Caco-2 (cell line): Measurements from ENCODE around the gene SP3. TPM values are rescaled to one million over a fixed set of nuclear protein-coding genes. Genes with fewer than 3 reads are reported as not detected.

Experiments used
- BruUV-seq: library from RNA; stranded (reverse); fragments of 400-500 nt; replicated peaks from 2 replicates; lab custom pipeline; 2021; lab: Mats Ljungman, UMichigan
- CTCF ChIA-PET: fragments of 300-600 bp; sonication (Branson Sonifier 250); formaldehyde crosslinking; loops from one replicate; lab custom pipeline; 2022; ENCODE audit warnings: antibody characterized with exemption; lab: Charles Lee
- POLR2A ChIA-PET: fragments of 300-600 bp; sonication (Branson Sonifier 250); formaldehyde crosslinking; loops from one replicate; lab custom pipeline; 2022; ENCODE audit warnings: antibody characterized with exemption; lab: Charles Lee
- DNase-seq, 2 experiments: peaks; one replicate each; pipeline versions ENCODE4 v3.0.0 to v3.0.0-alpha.2; 2020 to 2022
- H3K27me3 ChIP-seq: replicated peaks from 2 replicates; pipeline ENCODE4 v1.6.0; 2011; ENCODE audit warnings: low read length; ENCODE audit not compliant: control insufficient read depth, insufficient read depth
- H3K36me3 ChIP-seq: 2 replicates; pipeline ENCODE4 v1.5.1; 2011; ENCODE audit warnings: low read length; ENCODE audit not compliant: control insufficient read depth, insufficient read depth
- H3K4me1 ChIP-seq: fragments of 250-450 bp; sonication (Bioruptor Pico); 2 replicates; pipeline ENCODE4 v1.5.1; 2020; ENCODE audit warnings: mild to moderate bottlenecking
- H3K4me3 ChIP-seq: 2 replicates; pipeline ENCODE4 v1.5.1; 2011; ENCODE audit warnings: low read depth, mild to moderate bottlenecking, control low read depth, low read length
- H3K9me3 ChIP-seq: fragments of 250-450 bp; sonication (Bioruptor Pico); 2 replicates; pipeline ENCODE4 v1.5.1; 2020; ENCODE audit warnings: mild to moderate bottlenecking, moderate library complexity
- H3K27ac Mint-ChIP-seq: one replicate; pipeline ENCODE4 v1.8.0; 2022; ENCODE audit warnings: mixed read lengths; ENCODE audit not compliant: unreplicated experiment
- H3K27me3 Mint-ChIP-seq: one replicate; pipeline ENCODE4 v1.8.0; 2022; ENCODE audit warnings: mixed read lengths; ENCODE audit not compliant: insufficient read depth, unreplicated experiment
- H3K36me3 Mint-ChIP-seq: one replicate; pipeline ENCODE4 v1.8.0; 2022; ENCODE audit warnings: mild to moderate bottlenecking, mixed read lengths; ENCODE audit not compliant: insufficient read depth, unreplicated experiment
- H3K4me1 Mint-ChIP-seq: one replicate; pipeline ENCODE4 v1.8.0; 2022; ENCODE audit warnings: low read depth, mixed read lengths; ENCODE audit not compliant: unreplicated experiment
- H3K4me3 Mint-ChIP-seq: one replicate; pipeline ENCODE4 v1.8.0; 2022; ENCODE audit warnings: mild to moderate bottlenecking, moderate library complexity, mixed read lengths; ENCODE audit not compliant: unreplicated experiment
- H3K9me3 Mint-ChIP-seq: one replicate; pipeline ENCODE4 v1.8.0; 2022; ENCODE audit warnings: mixed read lengths; ENCODE audit not compliant: unreplicated experiment
- CTCF ChIP-seq, 2 experiments: fragments of 200-600 bp in 1 of 2; IDR thresholded peaks; 1 replicate in 1 of 2; 2 replicates in 1 of 2; pipeline versions ENCODE4 v1.5.1 to v1.8.0; 2011 to 2022; ENCODE audit warnings: antibody characterized with exemption in 1 of 2, control low read depth in 1 of 2, inconsistent platforms in 1 of 2, low read depth in 1 of 2, low read length in 1 of 2, mild to moderate bottlenecking in 1 of 2, moderate library complexity in 1 of 2; ENCODE audit not compliant: insufficient read depth in 1 of 2, severe bottlenecking in 1 of 2, unreplicated experiment in 1 of 2
- intact Hi-C: fragments of 100-400 bp; cut with micrococcal nuclease; formaldehyde crosslinking; loops from one replicate; pipeline ENCODE4 v1.10.0; 2022; ENCODE audit not compliant: unreplicated experiment
- total RNA-seq: library from RNA; stranded (reverse); gene quantifications from 2 replicates; pipeline ENCODE4 v1.2.3, GENCODE V29; 2022

The SP3 gene
- total RNA-seq, 1 experiment from 2014 or later: 111 TPM

- Histone ChIP-seq H3K4me1 (peaks cover 16% of the 10 kb centered on the region), H3K9me3 (0 out of 2 replicates have a peak, but pooled peaks cover 4% of the 10 kb centered on the region), H3K36me3 (peaks cover 2% of the 10 kb centered on the region; the same call in 1 of the 2 replicates), H3K27me3 (no peaks in the 10 kb centered on the region), H3K4me3 (no peak overlapping the region)
- intact Hi-C loops: no loop called here
- POLR2A ChIA-PET: interaction anchor here (0.6 kb wide), 1 partner anchor 27 kb away, joined by 4 read pairs; no protein-coding TSS in a partner anchor
- CTCF ChIA-PET: no interaction called here
- no peak overlapping the region for H3K4me3 Mint-ChIP-seq
- no peak overlapping the region for H3K27ac Mint-ChIP-seq
- DNase-seq: no peak
- no peak for TF ChIP-seq CTCF (IDR thresholded peaks at IDR 0.05; ENCODE audit: insufficient read depth in 1 of 2, low read depth in 1 of 2, low read length in 1 of 2, severe bottlenecking in 1 of 2, unreplicated experiment in 1 of 2)
- no peaks in the 10 kb centered on the region for H3K27me3 Mint-ChIP-seq
- peaks cover 27% of the 10 kb centered on the region for H3K36me3 Mint-ChIP-seq
- BruUV-seq: no TSS peak
- peaks cover 3% of the 10 kb centered on the region for H3K4me1 Mint-ChIP-seq
- H3K9me3 Mint-ChIP-seq: no peaks in the 10 kb centered on the region
Measured at GRCh38 chr2:173935305-173935704, 29.9 kb downstream of the SP3 start.

- no peaks in the 10 kb centered on the region for H3K9me3 Mint-ChIP-seq
Measured at GRCh38 chr2:173934895-173935294, 30.3 kb downstream of the SP3 start.

GRCh38 chr2:173931751-173932150, 33.4 kb downstream of the SP3 start:
- H3K4me1 ChIP-seq: peaks cover 7% of the 10 kb centered on the region; the same call in 1 of the 2 replicates
- BruUV-seq: no TSS peak
- H3K27me3 ChIP-seq: no peaks in the 10 kb centered on the region
- no peak overlapping the region for H3K4me3 ChIP-seq
- Mint-ChIP-seq H3K27ac (no peak overlapping the region), H3K9me3 (no peaks in the 10 kb centered on the region), H3K27me3 (no peaks in the 10 kb centered on the region), H3K4me3 (no peak overlapping the region), H3K4me1 (no peaks in the 10 kb centered on the region), H3K36me3 (peaks cover 45% of the 10 kb centered on the region)
- intact Hi-C loops: no loop called here
- peaks cover 2% of the 10 kb centered on the region; the same call in 1 of the 2 replicates for H3K36me3 ChIP-seq
- H3K9me3 ChIP-seq: 0 out of 2 replicates have a peak, but pooled peaks cover 4% of the 10 kb centered on the region
- no peak for TF ChIP-seq CTCF (IDR thresholded peaks at IDR 0.05; ENCODE audit: insufficient read depth in 1 of 2, low read depth in 1 of 2, low read length in 1 of 2, severe bottlenecking in 1 of 2, unreplicated experiment in 1 of 2)
- DNase-seq: no peak
- POLR2A ChIA-PET: no interaction called here
- CTCF ChIA-PET: no interaction called here

More at GRCh38 chr2:173934895-173935294, 30.3 kb downstream of the SP3 start:
- Mint-ChIP-seq H3K4me3 (no peak overlapping the region), H3K27me3 (no peaks in the 10 kb centered on the region), H3K27ac (no peak overlapping the region), H3K4me1 (no peaks in the 10 kb centered on the region), H3K36me3 (peaks cover 25% of the 10 kb centered on the region)
- ChIA-PET CTCF (no interaction called here), POLR2A (no interaction called here)
- H3K27me3 ChIP-seq: no peaks in the 10 kb centered on the region
- peaks cover 12% of the 10 kb centered on the region for H3K4me1 ChIP-seq
- no peak overlapping the region for H3K4me3 ChIP-seq
- DNase-seq: no peak
- H3K9me3 ChIP-seq: 0 out of 2 replicates have a peak, but pooled peaks cover 4% of the 10 kb centered on the region
- no TSS peak for BruUV-seq
- TF ChIP-seq CTCF (IDR thresholded peaks at IDR 0.05; ENCODE audit: insufficient read depth in 1 of 2, low read depth in 1 of 2, low read length in 1 of 2, severe bottlenecking in 1 of 2, unreplicated experiment in 1 of 2): no peak
- intact Hi-C loops: no loop called here
- peaks cover 2% of the 10 kb centered on the region; the same call in 1 of the 2 replicates for H3K36me3 ChIP-seq
